ENCODE data around the gene TMBIM1.

- TF ChIP-seq CTCF (IDR thresholded peaks at IDR 0.05) (no peak), POLR2A (IDR thresholded peaks at IDR 0.05) (no peak)
Observed at GRCh38 chr2:218253232-218253625, 39.1 kb downstream of the TMBIM1 start.

Data from stomach (tissue), 4 donors.